ENCODE data around the gene CUX1. TPM values are rescaled to one million over a fixed set of nuclear protein-coding genes. Genes with fewer than 3 reads are reported as not detected.
"Not testable (repeated sequence)": the region's sequence is repeated elsewhere in the genome, so short reads cannot be mapped to it uniquely, and the experiment has no call there.

The CUX1 gene
- total and polyA plus RNA-seq, 2 of the 13 experiments (the other 11 are each of a cell fraction or from before 2014, with no cell fraction given), result 13.7 to 14.9 TPM

DNA sequence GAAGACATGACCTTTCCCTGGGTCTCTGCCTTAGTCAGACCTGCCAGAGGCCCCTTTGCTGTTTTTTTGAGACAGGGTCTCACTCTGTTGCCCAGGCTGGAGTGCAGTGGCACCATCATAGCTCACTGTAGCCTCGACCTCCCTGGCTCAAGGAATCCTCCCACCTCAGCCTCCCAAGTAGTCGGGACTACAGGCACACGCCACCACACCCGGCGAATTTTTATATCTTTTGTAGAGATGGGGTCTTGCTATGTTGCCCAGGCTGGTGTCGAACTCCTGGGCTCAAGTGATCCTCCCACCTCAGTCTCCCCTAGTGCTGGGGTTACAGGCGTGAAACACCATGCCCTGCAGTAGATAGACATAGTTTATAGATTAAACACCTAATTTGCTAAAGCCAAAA is 366.4 kb downstream of the CUX1 start:
- H3K27me3 ChIP-seq (ENCODE audit: control insufficient read depth in 1 of 2, insufficient read depth in 2 of 2, low read length in 2 of 2); H3K79me2 ChIP-seq (ENCODE audit: insufficient read depth, low read length); CTCF ChIA-PET (ENCODE audit: low intra/inter-chr PET ratio, low total read pairs); ATAC-seq; DNase-seq (ENCODE audit: low spot score); H3K27ac ChIP-seq (ENCODE audit: extremely low read length, insufficient read depth, low read length); H3K9ac ChIP-seq (ENCODE audit: insufficient read depth, low read depth, low read length); POLR2A ChIA-PET; in situ Hi-C loops (cut with HindIII; ENCODE audit: extremely low pct_ligation_motif_present, low pct_unique_long_range_greater_than_20kb); H3K4me1 ChIP-seq (ENCODE audit: insufficient read depth, low read length); intact Hi-C loops (cut with micrococcal nuclease; ENCODE audit: unreplicated experiment); H4K20me1 ChIP-seq (ENCODE audit: insufficient read depth, low read length); BruUV-seq (replicated peaks); H2AFZ ChIP-seq (ENCODE audit: low read length); FAIRE-seq; H3K4me2 ChIP-seq (ENCODE audit: low read depth, low read length); H3K4me3 ChIP-seq (replicated peaks in 1 of 3; ENCODE audit: insufficient read depth in 1 of 3, low read depth in 2 of 3, low read length in 3 of 3); H3K9me3 ChIP-seq (ENCODE audit: low read length): not testable (repeated sequence)
- peak; percentile 37; the same call in 1 of the 2 replicates for TF ChIP-seq ZNF121 (CRISPR knock-in tag; IDR thresholded peaks at IDR 0.05)
- 98% methylated on average over 7 of the region's 7 CpGs for WGBS (ENCODE audit: low lambda C conversion rate)
- peaks cover 9 to 44% of the 10 kb centered on the region in 2 experiments; a peak in 4 of 5 replicates for H3K36me3 ChIP-seq (replicated peaks in 1 of 2; ENCODE audit: control insufficient read depth in 1 of 2, insufficient read depth in 2 of 2, low read length in 2 of 2)

DNA sequence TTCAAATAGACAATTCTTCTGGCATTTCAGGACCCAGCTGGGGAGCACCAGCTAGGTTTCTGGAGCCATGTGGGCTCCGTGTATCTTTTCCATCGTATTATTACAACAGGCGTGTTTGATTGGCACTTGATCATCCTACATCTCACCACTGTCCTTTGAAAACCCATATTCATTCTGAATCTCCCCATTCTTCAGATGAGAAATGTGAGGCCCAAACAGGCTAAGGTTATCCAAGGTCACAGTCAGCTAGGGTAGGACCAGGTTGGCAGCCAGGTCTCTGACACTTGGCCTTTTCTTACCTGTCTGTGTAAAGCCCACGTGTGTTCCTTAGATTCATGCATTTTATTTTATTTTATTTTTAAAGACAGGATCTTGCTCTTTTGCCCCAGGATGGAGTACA is 366.9 kb downstream of the CUX1 start:
- 100% methylated on average over 4 of the region's 4 CpGs for WGBS (ENCODE audit: low lambda C conversion rate)
- TF ChIP-seq ZNF629 (CRISPR knock-in tag; conservative IDR thresholded peaks at IDR 0.05) (peak; percentile 57), ZNF687 (CRISPR knock-in tag; IDR thresholded peaks at IDR 0.05) (no peak)
- no peaks in the 10 kb centered on the region for H3K79me2 ChIP-seq (ENCODE audit: insufficient read depth, low read length)
- intact Hi-C loops (cut with micrococcal nuclease; ENCODE audit: unreplicated experiment), result no loop called here
- ATAC-seq (no peak), DNase-seq (ENCODE audit: low spot score) (no peak), FAIRE-seq (no peak)
- H3K27me3 ChIP-seq (ENCODE audit: control insufficient read depth in 1 of 2, insufficient read depth in 2 of 2, low read length in 2 of 2), result no peaks in the 10 kb centered on the region
- no peak overlapping the region for H3K4me3 ChIP-seq (replicated peaks in 1 of 3; ENCODE audit: insufficient read depth in 1 of 3, low read depth in 2 of 3, low read length in 3 of 3)
- H4K20me1 ChIP-seq (ENCODE audit: insufficient read depth, low read length), result no peaks in the 10 kb centered on the region
- no peak overlapping the region for H3K9ac ChIP-seq (ENCODE audit: insufficient read depth, low read depth, low read length)
- in situ Hi-C loops (cut with HindIII; ENCODE audit: extremely low pct_ligation_motif_present, low pct_unique_long_range_greater_than_20kb), result no loop called here
- H3K4me1 ChIP-seq (ENCODE audit: insufficient read depth, low read length), result no peaks in the 10 kb centered on the region
- ChIA-PET CTCF (ENCODE audit: low intra/inter-chr PET ratio, low total read pairs) (no interaction called here), POLR2A (no interaction called here)
- no peak overlapping the region for H3K4me2 ChIP-seq (ENCODE audit: low read depth, low read length)
- no TSS peak for BruUV-seq (replicated peaks)
- H3K27ac ChIP-seq (ENCODE audit: extremely low read length, insufficient read depth, low read length), result no peak overlapping the region
- peaks cover 9 to 41% of the 10 kb centered on the region in 2 experiments; a peak in 4 of 5 replicates for H3K36me3 ChIP-seq (replicated peaks in 1 of 2; ENCODE audit: control insufficient read depth in 1 of 2, insufficient read depth in 2 of 2, low read length in 2 of 2)
- H3K9me3 ChIP-seq (ENCODE audit: low read length), result no peaks in the 10 kb centered on the region
- no peak overlapping the region for H2AFZ ChIP-seq (ENCODE audit: low read length)
